GM21447 (cell line): Measurements from ENCODE around the gene ASPSCR1.
"Not testable (repeated sequence)": the region's sequence is repeated elsewhere in the genome, so short reads cannot be mapped to it uniquely, and the experiment has no call there.

Experiments
- ATAC-seq: cut with Tn5 transposase; IDR thresholded peaks from one replicate; pipeline ENCODE4 v1.9.1; 2021; ENCODE audit not compliant: unreplicated experiment

Gene ASPSCR1

DNA sequence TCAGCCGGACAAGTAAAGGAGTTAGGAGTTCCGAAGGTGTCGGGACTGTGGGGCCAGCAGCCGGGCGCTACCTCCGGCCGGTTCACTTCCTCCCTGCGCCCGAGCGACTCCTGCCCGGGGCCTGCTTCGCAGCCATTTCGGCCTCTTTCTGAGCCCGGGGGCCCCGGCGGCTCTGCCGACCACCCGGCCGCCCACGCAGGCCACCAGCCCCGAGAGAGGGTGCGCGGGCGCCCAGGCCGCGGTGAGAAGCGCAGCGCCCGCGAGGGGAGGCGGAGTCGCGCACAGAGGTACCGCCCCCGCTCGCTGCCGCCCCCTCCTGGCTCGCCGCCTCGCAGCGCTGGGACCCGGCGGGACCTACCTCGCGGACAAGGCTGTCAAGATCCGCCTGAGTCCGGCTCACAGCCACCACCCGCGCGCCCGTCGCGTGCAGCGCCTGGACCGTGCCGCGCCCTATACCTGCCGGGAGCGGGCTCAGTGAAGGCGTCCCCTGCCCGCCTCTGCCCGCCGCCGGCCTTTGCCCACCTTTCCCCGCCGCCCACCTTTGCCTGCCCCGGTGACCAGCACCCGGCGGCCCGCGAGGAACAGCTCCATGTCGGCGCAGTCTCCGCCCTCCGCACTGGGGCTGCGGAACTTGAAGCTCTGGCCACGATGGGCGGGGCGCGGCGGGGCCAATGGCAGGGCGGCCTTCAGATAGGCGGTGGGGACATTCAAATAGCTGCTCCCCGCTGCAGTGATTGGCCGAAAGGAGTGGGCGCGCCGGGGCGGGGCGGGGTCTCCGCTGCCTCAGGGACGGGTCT lies 59.9 kb downstream of the ASPSCR1 start, which contains the start of gene DCXR:
Gene DCXR (minus strand): TSS at position 606 of the 797 bp plus-strand sequence. CDS start 15 bp downstream, at position 591.
- peak; percentile 91 for ATAC-seq

DNA sequence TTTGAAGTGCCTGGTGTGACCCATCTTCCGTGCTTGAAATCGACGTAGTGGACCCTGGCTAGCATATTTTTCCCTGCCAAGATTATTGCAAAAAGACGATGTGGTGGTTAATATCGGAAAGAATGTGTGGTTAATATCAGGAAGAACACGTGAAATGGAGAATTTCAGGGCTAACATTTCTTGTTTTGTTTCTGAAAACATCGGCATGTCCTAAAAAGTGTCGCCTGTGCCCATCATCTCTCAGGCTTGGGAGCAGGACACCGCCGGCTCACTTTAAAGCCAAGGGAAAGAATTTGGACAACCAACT lies 60.4 kb downstream of the ASPSCR1 start:
- no peak for ATAC-seq

DNA sequence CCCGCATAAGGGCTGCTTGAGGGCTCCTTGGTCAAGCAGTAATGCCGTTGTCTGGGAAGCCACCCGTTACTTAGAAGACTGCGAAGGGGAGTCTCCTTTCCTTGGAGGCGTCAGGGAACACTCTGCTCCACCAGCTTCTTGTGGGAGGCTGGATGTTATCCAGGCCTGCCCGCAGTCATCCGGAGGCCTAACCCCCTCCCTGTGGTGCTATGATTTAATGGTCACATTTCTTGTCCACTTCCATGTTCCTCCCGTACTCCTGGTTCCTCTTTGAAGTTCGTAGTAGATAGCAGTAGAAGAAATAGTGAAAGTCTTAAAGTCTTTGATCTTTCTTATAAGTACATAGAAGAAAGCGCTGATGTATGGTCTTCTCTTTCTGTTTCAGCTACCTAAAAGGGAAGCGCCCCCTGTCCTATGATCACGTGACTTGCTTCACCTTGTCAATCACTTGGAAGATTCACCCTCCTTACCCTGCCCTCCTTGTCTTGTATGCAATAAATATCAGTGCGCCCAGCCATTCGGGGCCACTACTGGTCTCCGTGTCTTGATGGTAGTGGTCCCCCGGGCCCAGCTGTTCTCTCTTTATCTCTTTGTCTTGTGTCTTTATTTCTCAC lies 61.5 kb downstream of the ASPSCR1 start:
- not testable (repeated sequence) for ATAC-seq

DNA sequence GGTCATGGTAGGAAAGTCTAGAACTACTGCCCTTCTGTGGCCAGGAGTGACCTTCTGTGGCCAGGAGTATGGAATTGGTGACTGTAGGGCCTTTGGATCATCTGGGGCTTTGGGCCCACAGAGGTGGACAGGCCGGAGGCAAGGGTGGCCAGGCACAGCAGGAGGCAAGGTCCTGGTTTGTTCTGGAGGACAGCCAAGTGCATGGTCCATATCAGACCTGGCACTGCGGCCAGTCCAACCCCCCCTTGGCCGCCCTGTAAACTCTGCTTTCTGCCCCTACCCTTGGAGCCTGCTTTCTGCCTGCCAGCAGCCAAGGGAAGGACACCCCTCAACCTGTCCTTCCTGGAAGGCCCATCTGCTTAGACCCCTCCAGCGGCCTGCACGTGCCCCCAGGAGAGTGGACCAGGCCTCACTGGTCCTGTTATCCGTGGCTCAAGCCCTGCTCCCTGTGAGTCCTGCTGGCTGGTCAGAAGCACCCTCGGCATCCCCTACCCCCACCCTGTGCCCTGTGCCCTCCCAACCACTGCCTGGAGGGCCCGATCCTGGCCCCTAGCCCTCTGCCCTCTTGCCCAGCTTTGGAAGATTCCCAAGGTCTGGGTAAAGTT lies 62.4 kb downstream of the ASPSCR1 start:
- no peak for ATAC-seq

DNA sequence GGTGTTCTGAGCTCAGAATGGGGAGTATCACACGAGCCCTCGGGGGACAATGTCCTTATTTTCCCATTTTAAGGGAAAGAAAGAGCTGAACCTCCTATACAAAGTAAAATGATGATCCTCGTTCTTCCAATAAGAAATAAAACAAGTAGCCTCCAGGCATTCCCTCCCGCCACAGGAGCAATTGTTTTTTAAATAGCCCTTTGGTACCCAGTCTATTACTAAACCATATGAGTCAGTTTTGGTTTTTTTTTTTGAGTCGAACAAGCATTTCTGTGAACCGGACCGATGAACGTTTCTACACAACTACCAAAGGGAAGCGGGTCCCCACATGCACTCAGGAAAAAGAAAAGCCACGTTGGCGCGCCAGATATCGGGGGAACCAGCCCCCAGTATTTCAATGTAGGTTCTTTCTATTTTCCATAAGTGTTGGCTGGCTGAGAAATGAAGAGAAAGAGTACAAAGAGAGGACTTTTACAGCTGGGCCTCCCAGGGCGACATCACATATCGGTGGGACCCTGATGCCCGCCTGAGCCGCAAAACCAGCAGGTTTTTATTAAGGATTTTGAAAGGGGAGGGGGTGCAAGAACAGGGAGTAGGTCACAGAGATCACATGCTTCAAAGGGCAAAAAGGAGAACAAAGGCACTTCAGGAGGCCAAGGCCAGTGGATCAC lies 63.9 kb downstream of the ASPSCR1 start:
- ATAC-seq, result no peak

DNA sequence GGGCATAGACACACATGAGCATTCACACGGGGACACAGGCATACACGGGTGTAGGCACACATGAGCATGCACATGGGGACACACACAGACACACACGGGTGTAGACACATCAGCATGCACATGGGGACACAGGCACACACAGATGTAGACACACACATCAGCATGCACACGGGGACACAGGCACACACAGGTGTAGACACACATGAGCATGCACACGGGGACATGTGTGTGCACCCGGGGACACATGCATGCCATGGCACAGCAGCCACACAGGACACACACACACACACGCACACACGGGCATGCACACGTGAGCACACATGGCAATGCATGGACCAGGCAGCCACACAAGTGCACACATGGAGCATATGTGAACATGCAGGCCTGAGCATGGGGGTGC lies 65.2 kb downstream of the ASPSCR1 start:
- ATAC-seq, result no peak

DNA sequence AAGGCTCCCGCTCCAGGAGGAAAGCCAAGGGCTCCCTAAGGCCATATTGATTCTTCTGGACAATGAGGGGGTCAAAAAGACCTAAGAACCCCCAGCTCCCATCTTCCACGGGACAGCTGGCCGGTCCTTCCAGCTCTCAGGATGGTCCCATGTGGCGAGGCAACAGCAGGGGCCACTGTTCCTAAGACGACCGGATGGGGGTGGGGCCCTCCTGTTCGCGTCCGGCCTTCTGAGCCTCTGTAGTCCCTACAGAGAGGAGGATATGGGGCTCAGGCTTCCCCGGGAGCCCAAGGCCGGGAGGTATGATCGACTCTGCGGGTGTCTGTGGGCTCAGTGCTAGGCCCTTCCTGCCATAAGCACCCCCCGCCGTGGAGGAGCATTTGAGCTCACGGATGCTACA lies 66.1 kb downstream of the ASPSCR1 start:
- ATAC-seq, result no peak

DNA sequence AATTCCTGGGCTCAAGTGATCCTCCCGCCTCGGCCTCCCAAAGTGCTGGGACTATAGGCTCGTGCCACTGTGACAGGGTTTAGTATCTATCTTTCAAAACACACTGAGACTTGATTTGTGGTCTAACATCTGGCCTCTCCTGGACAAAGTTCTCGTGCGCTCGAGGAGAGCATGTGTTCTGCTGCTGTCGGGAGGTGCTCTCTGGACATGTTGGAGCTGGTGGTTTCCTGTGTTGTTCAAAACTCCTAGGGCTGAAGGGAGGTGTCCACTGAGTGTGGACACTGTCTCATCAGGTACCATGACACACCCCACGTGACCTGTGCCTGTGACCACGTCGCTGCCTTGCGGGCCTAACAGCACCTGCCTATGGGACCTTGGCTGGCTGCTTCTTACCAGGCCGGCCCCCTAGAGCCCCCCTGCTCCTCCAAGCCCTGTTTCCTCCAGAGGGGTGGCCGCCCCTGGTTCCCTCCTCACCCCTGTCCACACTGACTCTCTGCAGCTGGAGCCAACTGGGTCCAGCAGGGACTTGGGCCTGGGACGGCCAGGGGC lies 68.6 kb downstream of the ASPSCR1 start:
- no peak for ATAC-seq

DNA sequence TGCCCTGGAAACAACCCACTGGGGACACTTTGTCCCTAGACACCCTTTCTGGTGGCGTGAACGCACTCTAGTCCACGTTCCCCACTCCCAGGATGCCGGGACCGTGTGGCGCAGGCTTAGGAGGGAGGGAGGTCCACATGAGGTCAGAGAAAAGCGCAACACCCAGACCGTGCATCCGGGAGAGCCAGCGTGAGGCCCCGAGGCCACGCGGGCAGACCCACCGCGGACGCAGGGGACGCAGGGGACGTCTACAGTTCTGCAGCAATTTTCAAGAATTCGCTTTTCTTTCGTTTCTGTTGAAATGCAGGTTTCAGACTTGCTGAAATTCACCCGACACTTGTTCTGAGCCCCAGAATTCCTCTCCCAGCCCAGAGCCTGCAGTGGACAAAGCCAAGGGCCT lies 69.5 kb downstream of the ASPSCR1 start:
- no peak for ATAC-seq

DNA sequence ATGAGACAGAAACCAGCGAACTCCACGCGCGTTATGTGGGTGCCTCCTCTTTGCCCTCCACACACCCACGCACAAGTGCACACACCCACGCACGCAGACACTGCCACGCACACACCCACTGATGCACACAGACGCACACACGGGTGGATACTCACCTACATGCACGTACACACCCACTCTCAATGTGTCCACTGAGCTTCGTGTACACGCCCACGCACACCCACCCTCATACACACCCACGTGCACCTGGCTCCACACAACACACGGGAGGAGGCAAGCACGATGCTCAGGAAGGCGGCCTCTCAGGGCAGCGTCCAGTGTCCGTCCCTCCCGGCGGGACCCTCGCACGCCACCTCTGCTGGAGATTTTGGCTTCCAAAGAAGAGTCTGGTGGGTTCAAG lies 70.0 kb downstream of the ASPSCR1 start:
- ATAC-seq, result no peak

DNA sequence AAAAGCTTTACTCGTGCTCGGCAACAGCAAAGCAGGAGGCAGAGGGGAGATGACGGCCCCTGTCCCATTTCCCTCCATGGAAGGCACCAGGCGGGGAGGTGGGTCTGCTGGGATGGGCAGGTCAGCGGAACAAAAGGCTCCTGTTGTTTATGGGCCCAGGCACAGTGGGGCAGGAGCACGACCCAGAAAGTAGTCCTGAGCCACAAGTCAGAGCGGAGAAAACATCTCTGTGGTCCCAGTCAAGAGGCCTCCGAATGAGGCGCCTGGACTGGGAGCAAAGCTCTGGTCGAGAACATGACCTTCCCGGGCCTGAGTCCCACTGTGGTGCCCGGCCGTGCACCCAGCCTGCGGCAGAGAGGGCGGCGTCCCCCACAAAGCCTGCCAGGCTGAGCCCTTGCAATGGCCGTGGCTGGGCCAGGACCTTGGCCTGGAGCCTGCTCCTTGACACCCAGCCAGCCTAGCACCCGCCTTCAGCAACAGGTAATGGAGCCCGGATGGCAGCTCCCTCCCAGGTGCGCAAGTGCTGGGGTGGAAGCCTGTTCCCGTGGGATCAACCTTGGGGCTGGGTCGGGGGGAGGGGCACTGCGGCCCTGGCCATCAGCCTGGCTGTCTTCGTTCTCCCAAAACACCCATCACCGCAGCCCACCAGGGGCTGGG lies 70.6 kb downstream of the ASPSCR1 start:
- ATAC-seq, result no peak

DNA sequence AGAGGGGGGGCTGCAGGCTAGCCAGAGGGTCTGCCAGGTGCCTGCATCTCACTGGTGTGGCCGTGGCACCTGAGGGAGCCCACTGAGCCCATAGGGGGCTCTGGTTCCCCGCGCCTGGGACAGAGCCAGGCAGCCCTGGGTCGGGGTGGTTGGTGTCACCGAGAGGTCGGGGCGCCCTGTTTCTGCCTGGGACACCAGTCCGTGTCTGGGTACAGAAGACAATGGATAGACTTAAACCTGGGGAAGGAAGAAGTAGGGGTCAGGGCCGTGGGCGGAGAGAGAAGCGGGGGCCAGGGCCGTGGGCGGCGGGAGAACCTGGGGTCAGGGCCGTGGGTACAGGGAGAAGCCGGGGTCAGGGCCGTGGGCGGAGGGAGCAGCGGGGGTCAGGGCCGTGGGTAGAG lies 71.1 kb downstream of the ASPSCR1 start:
- no peak for ATAC-seq

DNA sequence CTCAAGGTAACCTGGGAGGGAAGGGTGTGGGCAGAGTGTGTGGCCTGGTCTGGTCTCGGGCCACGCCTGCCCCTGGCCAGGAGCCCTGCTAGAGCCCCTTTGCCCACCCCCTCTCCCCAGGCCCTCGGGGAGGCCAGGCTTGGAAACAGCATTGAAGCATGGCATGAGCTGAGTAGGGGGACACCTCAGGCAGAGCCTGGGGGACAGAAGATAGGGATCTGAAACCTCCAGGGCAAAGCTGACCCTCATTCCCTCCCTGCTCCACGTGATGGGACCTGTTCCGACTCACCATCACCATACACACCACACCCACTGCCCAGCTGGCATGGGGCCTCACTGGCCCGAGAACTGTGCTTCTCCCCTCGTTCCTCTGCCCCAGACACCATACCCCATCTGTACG lies 71.7 kb downstream of the ASPSCR1 start:
- ATAC-seq, result no peak

DNA sequence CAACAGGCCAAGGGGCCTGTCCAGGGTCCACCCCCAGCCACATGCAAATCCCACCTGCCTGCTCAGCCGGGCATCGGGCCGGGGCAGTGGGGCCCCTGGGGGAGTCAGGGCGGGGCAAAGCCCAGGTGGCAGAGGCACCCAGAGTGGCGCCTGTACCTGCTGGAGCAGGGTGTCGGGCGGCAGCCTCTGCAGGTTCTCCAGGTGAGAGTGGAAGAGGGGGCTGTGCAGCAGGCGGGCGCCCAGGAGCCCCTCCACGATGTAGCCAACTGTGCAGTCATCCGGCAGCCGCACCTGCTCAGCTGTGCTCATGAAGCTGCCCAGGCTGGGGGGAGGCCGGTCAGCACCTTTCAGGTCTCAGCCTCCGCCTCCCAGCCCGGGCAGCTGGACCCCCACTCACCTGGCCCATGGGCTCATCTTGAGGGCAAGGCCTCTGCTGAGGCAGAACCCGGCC lies 72.1 kb downstream of the ASPSCR1 start:
- no peak for ATAC-seq

DNA sequence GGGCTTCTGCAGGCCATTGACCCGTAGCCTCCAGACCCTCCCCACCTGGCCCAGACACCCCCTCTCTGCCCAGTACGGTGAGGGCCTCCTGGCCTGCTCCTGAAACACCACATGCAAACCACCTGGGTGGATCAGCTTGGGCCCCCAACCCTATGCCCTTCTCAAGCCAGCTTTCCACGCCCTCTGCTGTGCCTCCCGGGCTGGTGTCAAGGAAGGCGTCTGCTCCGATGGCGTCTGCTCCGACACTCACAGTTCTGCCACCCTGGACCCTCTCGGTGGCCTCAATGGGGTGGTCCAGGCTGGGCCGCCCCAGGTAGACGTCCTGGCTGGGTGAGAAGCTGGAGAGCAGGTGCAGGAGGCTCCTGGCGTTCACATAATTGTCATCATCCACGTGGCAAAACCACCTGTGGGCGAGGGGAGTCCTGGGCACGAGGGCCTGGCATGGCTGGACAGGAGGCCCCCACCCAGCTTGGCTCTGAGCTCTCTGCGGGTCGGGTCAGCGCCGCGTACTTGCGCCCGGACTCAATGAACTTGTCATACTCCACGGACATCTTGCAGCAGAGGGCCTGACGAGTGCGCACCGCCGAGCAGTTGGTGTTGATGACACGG lies 72.8 kb downstream of the ASPSCR1 start:
- ATAC-seq, result no peak

DNA sequence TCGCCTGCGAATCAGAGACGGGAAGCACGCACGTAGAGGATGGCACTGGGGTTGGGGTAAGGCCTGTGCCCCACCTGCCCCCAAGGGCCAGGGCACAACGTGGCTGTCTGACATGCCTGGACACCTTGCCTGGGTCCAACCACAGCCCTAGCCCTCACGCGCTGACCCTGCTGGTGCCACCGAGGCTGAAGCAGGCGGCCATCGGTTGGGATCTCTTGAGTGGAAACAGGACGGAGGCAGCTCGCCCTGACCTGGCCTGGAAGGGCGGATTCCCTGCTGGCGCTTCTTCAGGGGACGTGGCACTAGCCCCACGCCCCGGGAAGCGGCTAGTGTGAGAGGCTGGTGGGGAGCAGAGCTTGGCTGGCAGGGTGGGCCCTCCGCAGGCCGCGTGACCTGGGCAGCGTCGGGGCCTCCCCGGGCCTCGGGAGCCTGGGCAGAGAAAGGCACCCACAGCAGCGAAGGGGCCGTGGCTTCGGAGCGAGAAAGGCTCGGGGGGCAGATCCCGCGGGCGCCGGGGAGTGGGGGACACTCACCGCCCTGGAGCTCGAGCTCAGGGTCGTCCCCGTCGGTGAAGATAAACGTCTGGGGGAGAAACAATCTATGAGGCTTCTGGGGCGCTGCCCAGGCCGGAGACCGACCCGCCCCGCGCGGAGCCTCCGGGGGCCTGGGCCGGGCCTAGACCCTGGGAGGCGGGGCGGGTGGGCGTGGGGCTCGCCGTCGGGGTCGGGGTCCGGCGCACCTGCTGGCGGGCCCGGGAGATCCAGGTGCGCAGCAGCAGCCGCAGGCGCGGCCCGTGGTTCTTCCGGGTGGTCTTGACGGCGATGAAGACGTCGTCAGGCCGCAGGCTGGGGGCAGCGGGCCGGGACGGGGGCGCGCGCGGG lies 73.6 kb downstream of the ASPSCR1 start:
- ATAC-seq, result no peak

DNA sequence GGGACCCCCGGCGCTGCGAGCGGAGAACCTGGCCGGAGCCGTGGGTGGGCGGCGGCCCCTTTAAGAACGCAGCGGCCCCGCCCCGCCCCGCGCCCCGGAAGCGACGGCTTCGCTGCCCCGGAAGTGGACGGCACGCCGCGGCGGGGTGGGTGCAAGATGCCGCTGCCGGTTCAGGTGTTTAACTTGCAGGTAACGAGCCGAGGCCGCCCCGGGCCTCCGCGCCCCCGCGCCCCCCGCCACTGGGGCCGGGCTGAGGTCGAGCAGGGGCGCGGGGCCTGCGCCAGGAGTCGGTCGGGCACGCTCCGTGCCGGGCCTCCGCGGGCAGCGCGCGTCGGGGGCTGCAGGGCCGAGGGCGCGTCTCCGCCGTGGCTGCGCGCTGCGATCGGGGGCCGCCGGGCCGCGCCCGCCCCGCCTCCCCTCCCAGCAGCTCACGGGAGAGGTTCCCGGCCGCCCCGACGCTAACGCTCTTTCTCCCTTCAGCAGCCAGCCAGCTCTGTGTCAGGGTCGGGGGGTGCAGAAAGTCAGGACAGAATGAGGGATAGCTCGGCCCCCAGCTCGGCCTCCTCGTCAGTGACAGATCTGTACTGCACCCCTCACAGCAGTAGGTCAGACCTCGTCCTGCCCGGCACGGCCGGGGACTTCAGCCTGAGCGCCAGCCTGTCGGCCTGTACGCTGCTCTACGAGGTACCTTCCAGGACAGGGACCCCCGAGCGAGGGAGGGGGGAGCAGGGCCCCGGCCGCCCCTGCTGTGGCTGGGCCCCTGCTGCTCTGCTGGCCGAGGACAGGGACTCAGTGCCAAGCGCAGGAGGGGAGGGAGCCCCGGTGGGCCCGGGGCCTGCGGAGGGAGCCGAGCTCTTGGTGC lies 74.6 kb downstream of the ASPSCR1 start, which contains the start of the genes GPS1 and RFNG:
Gene GPS1 (plus strand): TSS at position 123 of the 862 bp plus-strand sequence. CDS start 34 bp downstream, at position 157.
Gene RFNG (minus strand): TSS at position 36 of the 862 bp plus-strand sequence. CDS start 45 bp downstream, outside the sequence.
- ATAC-seq, result peak; percentile 55

DNA sequence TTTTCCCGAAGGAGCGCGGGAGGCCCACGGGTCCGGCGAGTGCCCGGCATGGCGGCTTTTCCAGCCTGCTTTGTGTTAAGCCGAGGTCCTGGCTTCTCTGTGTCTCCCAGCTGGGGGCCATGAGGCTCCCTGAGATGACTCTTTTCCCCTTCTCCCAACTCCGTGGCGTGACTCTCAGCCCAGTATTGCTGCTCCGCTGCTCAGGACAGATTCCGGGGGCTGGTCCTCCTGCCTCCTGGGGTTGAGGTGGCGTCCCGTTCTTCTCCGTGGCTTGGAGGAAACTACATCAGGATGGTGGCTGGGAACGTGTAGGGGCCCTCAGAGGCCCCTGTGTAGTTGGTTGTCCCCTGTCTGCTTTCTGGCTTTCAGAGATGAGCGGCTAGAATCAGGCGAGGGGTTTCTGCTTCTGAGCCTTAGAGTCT lies 75.2 kb downstream of the ASPSCR1 start:
- ATAC-seq, result no peak
